GM18870 (cell line): ENCODE results near the gene NDUFA11.

ENCODE experiments used
- ATAC-seq: cut with Tn5 transposase; IDR thresholded peaks from one replicate; pipeline ENCODE4 v1.9.1; 2021; ENCODE audit warnings: moderate library complexity; ENCODE audit not compliant: unreplicated experiment

The NDUFA11 gene

GRCh38 chr19:5903624-5904351 lies at the start of gene NDUFA11:
NDUFA11 (minus strand) TSS chr19:5903790; CDS start chr19:5903708, 82 bp downstream.
- ATAC-seq = peak; percentile 31

- ATAC-seq = no peak
Observed at GRCh38 chr19:5953030-5953589, 49.5 kb upstream of the NDUFA11 start.

DNA sequence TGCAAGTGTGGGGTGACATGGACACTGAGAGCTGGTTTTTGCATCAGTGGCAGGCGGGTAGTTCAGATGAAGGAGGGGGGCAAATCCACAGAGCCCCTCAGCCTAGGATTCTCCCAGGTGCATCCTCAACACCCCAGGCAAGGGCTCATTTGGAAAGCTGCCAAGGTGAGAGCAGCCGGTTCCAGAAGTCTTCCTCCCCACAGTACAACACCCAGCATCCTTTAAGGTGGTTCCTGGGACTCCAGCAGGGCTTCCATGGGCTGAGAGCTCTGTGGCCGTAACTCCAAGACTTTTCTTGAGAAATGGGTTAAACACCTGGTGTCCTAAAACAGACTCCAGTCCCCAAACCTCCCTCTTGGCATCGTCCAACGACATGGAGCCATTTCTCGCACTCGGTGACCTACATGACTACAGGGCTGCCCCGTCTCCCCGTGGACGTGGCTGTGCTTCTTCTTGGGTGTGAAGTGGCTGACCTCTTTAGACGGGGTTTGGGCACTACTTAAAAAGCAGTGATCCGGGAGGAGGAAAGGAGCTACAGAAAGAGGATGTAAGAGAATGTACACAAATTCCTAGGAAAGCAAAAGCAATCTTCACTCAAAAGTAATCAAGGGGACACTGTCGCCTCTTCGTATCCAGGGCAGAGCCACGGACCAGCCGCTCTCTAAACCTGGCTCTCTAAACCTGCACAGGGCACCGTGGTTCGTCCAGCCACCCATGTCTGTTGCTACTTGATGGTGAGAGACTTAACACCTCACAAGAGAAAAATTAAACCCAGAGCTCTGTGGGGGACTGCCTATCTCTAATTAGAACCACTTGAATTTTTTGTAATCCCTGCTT lies 48.8 kb upstream of the NDUFA11 start:
- no peak for ATAC-seq

GRCh38 chr19:5951338-5951861 lies 47.8 kb upstream of the NDUFA11 start:
- ATAC-seq = no peak

- ATAC-seq = no peak
Observed at GRCh38 chr19:5950741-5951140, 47.2 kb upstream of the NDUFA11 start.

DNA sequence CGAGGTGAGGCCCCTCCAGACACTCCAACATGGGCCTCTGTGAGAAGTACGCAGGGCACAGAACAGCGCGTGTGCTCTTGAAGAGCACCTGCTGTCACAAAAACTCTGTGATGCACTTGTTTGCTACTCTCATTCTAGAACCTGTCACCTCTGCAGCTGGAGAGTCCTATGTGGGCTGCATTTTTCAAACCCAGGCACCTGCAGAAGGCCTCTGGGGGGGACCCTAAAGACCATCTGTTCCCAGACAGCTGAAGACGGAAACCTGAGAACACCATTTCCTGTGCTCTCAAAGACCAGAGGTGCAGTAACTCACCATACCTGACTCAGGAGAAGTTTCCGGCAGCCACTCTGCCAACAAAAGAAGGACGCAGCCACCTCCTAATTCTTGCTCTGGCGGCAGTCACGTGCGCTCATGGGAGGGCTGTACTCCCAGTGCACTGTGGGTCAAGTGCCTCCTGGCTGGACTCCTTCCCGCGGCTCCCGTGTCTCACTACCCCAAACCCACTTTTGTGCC lies 46.3 kb upstream of the NDUFA11 start:
- ATAC-seq = no peak

GRCh38 chr19:5948752-5949564 lies 45.4 kb upstream of the NDUFA11 start:
- ATAC-seq = no peak

GRCh38 chr19:5947435-5947834 lies 43.8 kb upstream of the NDUFA11 start:
- ATAC-seq = no peak

GRCh38 chr19:5943623-5944022 lies 40.0 kb upstream of the NDUFA11 start:
- ATAC-seq = no peak

DNA sequence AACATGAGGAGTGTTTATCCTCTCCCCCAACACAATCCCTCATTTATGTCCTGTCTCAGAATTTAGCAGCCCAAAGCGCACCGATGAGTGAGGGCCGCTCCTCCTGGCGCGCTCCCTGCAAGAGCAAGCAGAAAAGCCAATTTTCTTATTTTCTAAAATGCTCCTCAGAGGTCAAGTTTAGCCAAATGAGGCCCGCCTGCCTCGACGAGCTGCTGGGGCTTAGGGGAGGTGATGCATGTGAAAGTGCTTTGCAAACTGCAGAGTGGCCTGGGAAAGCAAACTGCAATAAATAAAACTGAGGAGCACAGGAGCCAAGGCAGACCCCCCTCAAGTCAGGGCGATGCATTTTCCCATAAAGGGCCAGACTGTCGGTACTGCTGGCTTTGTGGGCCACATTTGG lies 39.5 kb upstream of the NDUFA11 start:
- ATAC-seq = no peak

DNA sequence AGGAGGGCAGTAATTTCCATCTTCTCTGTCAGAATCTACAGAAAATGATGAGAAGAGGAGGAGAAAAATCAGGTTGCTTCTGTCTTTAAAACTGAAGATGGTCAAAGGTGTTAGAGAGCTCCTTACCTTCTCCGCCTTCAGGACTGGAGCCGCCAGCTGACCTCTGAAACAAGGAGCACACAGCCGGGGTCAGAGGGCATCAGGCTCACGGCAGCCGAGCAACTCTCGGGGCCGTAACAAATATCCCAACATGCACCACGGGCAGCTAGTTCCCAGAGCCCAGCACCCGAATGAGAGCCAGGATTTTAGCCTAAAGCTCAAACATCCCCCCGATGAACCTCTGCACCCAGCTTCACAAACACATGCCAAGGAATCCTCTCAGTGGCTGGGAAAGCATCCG lies 38.1 kb upstream of the NDUFA11 start:
- ATAC-seq = no peak

DNA sequence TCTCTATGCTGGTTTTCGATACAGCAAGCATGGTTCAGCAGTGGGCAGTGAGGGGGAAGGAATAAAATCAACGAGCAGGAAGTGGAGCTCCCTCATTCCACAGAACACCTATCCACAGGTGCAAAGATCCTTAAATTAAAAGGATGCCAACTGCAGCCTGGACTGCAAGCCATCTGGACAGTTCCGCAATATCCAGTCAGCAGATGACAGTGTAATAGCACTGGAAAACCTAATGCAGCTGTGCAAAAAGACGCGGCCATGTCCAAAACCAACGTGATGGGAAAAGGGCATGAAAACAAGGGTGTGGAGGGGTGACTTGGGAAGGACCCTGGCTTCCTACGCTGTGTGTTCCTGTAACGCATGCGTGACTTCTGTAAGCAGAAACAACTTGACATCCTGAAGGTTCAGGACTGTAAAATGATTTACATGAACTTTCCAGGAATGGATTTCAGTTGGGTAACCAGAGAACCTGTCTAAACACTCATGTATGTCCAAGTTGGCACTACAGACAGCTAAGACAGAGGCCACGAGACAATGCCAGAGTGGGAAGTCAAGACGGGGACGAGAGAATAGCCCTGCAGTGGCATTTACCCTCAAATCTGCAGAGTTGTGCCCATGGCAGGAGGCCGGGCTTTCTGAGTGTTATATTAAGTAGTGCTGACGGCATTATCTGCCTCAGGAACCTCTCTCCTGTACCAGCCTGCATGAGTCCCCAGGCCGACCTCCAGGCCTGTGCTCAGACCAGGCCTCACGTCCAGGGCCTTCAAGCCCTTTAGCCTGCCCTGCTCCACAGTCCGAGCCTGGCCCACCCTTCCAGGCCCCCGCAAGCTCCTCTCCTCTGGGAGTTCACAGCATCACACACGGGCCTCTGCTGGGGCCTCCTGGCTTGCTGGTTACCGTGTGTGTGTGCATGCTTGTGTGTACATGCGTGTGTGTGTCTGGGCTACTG lies 36.9 kb upstream of the NDUFA11 start:
- ATAC-seq = no peak

GRCh38 chr19:5937550-5937949 lies 34.0 kb upstream of the NDUFA11 start:
- ATAC-seq = no peak

- no peak for ATAC-seq
Observed at GRCh38 chr19:5936292-5936592, 32.7 kb upstream of the NDUFA11 start.

DNA sequence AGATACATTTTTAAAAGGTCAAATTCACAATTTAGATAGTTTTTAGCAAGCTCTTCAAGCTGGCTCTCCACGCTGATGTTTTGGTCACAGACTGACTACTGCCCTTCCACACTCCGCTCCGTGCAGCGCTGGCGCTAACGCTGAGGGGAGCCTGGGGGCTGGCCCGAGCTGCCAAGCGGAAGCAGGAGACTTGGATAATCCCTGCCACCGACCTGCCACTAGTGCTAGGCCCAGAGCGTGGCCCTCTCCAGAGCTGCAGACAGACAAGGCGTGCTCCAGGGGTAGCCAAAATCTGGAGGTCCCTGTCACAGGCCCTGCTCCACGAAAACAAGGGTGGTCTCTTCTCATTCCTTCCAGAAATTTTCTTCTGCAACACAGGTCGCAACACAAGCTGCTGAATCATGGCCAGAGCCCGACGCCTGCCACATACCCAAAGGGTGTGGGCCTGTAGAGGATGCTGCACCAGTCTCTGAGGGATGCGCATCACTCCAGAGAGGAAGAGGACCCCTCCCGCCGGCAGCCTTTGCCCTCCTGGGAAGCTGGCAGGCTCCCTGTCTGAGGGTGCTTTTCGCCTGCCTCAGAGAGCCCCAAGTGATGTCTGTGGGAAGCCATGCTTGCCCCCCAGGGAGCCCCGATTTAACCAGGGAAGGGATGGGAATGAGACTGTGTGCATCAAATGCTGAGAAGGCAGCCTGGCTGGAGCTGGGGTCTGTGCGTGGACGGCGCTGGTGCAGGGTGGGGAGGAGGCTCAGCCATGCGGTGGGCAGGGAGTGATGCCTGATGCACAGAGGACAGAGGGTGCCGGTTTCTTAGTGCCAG lies 32.1 kb upstream of the NDUFA11 start:
- ATAC-seq = no peak

DNA sequence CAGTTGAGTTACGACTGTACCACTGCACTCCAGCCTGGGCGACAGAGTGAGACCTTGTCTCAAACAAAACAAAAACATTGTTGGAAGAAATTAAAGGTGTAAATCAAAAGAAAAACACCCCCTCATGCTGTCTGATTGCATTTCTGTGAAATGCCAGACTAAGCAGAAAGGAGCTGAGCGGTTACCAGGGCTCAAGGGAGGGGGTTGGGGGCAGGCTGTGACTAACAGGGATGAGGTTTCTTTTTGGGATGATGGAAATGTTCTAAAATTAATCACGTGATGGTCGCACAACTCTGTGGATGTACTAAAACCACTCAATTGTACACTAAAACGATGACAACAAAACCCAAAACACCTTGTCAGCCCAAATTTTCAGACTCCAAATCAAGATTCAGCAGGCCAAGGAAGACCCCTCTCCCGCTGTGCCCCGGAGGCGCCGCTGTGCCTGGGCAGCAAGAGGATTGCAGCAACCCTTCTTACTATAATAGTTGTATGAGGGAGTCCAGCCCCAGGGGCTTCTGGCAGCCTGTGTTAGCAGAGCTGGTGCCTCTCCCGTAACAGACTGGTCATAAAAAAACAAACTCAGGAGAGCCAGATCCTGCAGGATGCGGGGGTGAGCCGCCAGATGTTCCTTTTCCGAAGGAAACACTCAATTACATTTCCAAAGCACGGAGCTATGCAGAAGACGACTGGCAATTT lies 31.3 kb upstream of the NDUFA11 start:
- no peak for ATAC-seq

- ATAC-seq = no peak
Observed at GRCh38 chr19:5934069-5934401, 30.4 kb upstream of the NDUFA11 start.

GRCh38 chr19:5933391-5934068 lies 29.9 kb upstream of the NDUFA11 start:
- ATAC-seq = no peak
